Spleen (tissue), 7 donors: ENCODE results near the gene OMA1.

Experiments used
- POLR2A ChIP-seq, 3 donors: fragments of 450-650 bp; IDR thresholded peaks; one replicate each; pipeline ENCODE4 v1.5.1; 2017; ENCODE audit warnings: antibody characterized with exemption in 3 of 3, mild to moderate bottlenecking in 1 of 3
- POLR2AphosphoS5 ChIP-seq, 3 donors: sonication (generic); formaldehyde crosslinking; IDR thresholded peaks; one replicate each; pipeline ENCODE4 v1.5.1; 2017; ENCODE audit warnings: antibody characterized with exemption in 3 of 3
- TF ChIP-seq, protein P1 (sequence below), 11 experiments: fragments of 200-600 bp in 7 of 11; fragments of 450-650 bp in 4 of 11; sonication (generic) in 4 of 11; IDR thresholded peaks in 8 of 11; conservative IDR thresholded peaks in 3 of 11; 1 replicate in 7 of 11; 2 replicates in 4 of 11; pipeline versions ENCODE4 v1.4.0 to v1.8.0; 2016 to 2021; ENCODE audit warnings: antibody characterized with exemption in 11 of 11, inconsistent platforms in 4 of 11, mild to moderate bottlenecking in 1 of 11
- donor health status: DM: no; HTN: no; CAD: no; lungs with moderate emphysema.
- donor health status: DM: no; HTN: no; CAD: no.
- donor health status: DM: no; HTN: no; CAD: no.

DNA sequence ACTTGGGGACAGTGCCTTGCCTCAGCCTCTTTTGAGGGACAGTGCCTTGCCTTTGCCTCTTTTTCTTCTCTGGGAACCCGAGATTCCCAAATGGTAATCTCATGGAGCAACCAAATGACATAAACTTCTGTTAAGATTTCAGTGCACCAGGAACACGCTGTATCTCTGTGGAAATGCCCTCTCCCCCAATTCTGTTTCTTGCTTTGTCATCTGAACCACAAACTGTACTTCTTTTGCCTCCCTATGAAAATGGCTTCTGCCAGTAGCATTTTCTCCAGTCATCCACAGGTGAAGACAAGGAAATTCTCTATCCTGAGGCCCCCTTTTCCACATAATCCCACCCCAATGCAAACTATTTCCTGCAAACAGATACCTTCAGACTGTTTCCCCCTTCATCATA is 66.3 kb downstream of the OMA1 start:
- TF ChIP-seq, protein P1, sequence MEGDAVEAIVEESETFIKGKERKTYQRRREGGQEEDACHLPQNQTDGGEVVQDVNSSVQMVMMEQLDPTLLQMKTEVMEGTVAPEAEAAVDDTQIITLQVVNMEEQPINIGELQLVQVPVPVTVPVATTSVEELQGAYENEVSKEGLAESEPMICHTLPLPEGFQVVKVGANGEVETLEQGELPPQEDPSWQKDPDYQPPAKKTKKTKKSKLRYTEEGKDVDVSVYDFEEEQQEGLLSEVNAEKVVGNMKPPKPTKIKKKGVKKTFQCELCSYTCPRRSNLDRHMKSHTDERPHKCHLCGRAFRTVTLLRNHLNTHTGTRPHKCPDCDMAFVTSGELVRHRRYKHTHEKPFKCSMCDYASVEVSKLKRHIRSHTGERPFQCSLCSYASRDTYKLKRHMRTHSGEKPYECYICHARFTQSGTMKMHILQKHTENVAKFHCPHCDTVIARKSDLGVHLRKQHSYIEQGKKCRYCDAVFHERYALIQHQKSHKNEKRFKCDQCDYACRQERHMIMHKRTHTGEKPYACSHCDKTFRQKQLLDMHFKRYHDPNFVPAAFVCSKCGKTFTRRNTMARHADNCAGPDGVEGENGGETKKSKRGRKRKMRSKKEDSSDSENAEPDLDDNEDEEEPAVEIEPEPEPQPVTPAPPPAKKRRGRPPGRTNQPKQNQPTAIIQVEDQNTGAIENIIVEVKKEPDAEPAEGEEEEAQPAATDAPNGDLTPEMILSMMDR (IDR thresholded peaks at IDR 0.05 in 8 of 11, conservative IDR thresholded peaks at IDR 0.05 in 3 of 11): no peak
- TF ChIP-seq POLR2A (IDR thresholded peaks at IDR 0.05): no peak
- TF ChIP-seq POLR2AphosphoS5 (IDR thresholded peaks at IDR 0.05): no peak
